Small intestine (tissue), 7 donors: ENCODE results near the gene FRAS1. TPM values are rescaled to one million over a fixed set of nuclear protein-coding genes. Genes with fewer than 3 reads are reported as not detected.
A peak's percentile ranks its signal among the peaks of the same experiment; 100 is the strongest.

Experiments
- DNase-seq, 2 donors: peaks; one replicate each; pipeline versions ENCODE4 v3.0.0 to v3.0.0-alpha.2; 2013
- FAIRE-seq: peaks from 2 replicates; lab custom pipeline; 2012; peaks lifted over from hg19 to GRCh38; lab: Jason Lieb, UNC
- H3K27ac ChIP-seq, 3 donors: one replicate each; pipeline ENCODE4 v1.5.1; 2013; ENCODE audit warnings: low read length in 2 of 3, mild to moderate bottlenecking in 2 of 3, control low read depth in 1 of 3, inconsistent platforms in 1 of 3, low read depth in 1 of 3, moderate library complexity in 1 of 3
- H3K27me3 ChIP-seq, 3 donors: one replicate each; pipeline ENCODE4 v1.6.1; 2013; ENCODE audit warnings: low read length in 3 of 3, inconsistent platforms in 1 of 3; ENCODE audit not compliant: control insufficient read depth in 3 of 3, insufficient read depth in 3 of 3
- H3K36me3 ChIP-seq, 3 donors: one replicate each; pipeline ENCODE4 v1.6.1; 2013; ENCODE audit warnings: low read length in 3 of 3, inconsistent platforms in 1 of 3, low read depth in 1 of 3, mild to moderate bottlenecking in 1 of 3, moderate library complexity in 1 of 3; ENCODE audit not compliant: control insufficient read depth in 3 of 3, insufficient read depth in 2 of 3
- H3K4me1 ChIP-seq, 3 donors: one replicate each; pipeline ENCODE4 v1.6.1; 2013; ENCODE audit warnings: low read length in 2 of 3, inconsistent platforms in 1 of 3, low read depth in 1 of 3, mild to moderate bottlenecking in 1 of 3, moderate library complexity in 1 of 3; ENCODE audit not compliant: control insufficient read depth in 3 of 3, insufficient read depth in 2 of 3
- H3K4me3 ChIP-seq, 3 donors: one replicate each; pipeline ENCODE4 v1.5.1; 2013; ENCODE audit warnings: low read length in 3 of 3, control low read depth in 1 of 3, inconsistent platforms in 1 of 3, low read depth in 1 of 3, mild to moderate bottlenecking in 1 of 3, moderate library complexity in 1 of 3
- H3K9me3 ChIP-seq, 2 donors: one replicate each; pipeline ENCODE4 v1.6.1; 2013; ENCODE audit warnings: low read depth in 1 of 2, low read length in 1 of 2; ENCODE audit not compliant: control insufficient read depth in 2 of 2, insufficient read depth in 1 of 2
- WGBS, 3 donors: extraction: QIAGEN DNeasy Blood & Tissue Kit; methylation state at CpG; one replicate each; pipeline ENCODE4 v1.1.7; 2013; 5-methylcytosine and 5-hydroxymethylcytosine counted together
- polyA plus RNA-seq, 4 donors: library from polyadenylated mRNA; stranded (reverse) in 3 of 4; unstranded in 1 of 4; fragments of 200-250 nt in 3 of 4; fragments of 120-200 nt in 1 of 4; gene quantifications; one replicate each; pipeline versions ENCODE4 v1.2.1 to v1.2.3, GENCODE V29; 2013
- donor health status: healthy with polysubstance abuse.
- donor health status: control.
- donor health status: control.
- donor health status: Bipolar disorder and iron deficiency.
- donor health status: healthy.

FRAS1 gene
- polyA plus RNA-seq, 4 donors: 0.16 to 12.6 TPM; not detected in 2

DNA sequence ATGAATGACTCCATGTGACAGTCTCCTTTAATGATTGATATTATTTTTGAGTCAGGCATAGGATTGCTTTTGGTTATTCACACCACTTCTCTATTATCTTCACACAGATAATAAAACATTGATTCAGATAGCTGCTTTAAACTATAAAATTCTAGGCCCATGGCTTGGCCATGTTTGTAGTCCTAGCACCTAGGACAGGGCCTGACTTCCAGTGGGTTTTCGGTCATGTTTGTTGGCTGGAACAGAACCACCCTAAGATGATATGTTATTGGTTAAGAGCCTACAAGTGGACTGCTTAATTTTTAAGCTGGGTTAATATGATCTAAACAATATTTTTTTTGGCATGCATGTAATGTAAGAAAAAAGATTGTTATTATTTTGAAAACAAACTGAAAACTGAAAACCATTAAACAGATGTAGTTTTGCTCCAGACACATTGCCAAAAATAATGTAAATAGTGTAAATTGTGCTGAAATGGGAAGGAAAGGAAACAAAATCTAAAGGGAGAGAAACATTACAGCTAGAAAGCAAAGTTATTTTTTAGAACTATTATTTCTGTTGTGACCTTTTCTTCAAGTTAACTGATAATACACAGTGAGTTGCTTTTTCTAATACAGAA, 98.0 kb downstream of the FRAS1 start:
- Histone ChIP-seq H3K4me1 (peaks cover 0 to 24% (median 0%) of the 10 kb centered on the region in 3 donors), H3K27ac (no peak overlapping the region), H3K27me3 (no peaks in the 10 kb centered on the region), H3K36me3 (no peaks in the 10 kb centered on the region), H3K4me3 (no peak overlapping the region), H3K9me3 (no peaks in the 10 kb centered on the region)
- FAIRE-seq (no peak), DNase-seq (no peak)
- 83 to 98% (median 88%) methylated on average over 1 of the region's 1 CpG for WGBS, 3 donors

DNA sequence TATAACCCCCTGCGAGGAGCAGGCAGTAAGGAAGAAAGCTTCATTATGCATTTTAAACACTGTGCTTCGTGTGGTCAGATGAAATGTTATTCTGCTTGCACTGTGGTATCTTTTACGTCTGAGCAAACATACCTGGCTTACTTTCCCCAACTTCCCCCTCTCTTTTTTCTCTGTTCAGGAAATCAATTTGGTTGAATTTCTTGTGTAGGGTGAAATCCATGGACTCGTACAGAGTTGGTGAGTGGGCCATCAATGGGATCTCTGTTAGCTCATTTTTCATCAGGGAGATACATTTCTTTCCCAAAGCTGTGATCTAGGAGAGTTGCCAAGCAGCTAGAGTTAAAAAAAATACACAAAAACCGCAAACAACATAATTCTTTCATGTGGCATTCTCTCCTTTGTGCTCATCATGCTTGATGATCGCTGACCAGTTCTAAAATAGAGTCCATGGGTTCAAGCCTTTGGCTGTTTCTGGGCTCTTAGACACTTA, 98.5 kb downstream of the FRAS1 start:
- FAIRE-seq (no peak), DNase-seq (no peak)
- WGBS, 3 donors: 52 to 56% (median 54%) methylated on average over 6 of the region's 6 CpGs
- Histone ChIP-seq H3K4me1 (peaks cover 0 to 20% (median 0%) of the 10 kb centered on the region in 3 donors), H3K27ac (no peak overlapping the region), H3K9me3 (no peaks in the 10 kb centered on the region), H3K27me3 (no peaks in the 10 kb centered on the region), H3K4me3 (no peak overlapping the region), H3K36me3 (no peaks in the 10 kb centered on the region)

DNA sequence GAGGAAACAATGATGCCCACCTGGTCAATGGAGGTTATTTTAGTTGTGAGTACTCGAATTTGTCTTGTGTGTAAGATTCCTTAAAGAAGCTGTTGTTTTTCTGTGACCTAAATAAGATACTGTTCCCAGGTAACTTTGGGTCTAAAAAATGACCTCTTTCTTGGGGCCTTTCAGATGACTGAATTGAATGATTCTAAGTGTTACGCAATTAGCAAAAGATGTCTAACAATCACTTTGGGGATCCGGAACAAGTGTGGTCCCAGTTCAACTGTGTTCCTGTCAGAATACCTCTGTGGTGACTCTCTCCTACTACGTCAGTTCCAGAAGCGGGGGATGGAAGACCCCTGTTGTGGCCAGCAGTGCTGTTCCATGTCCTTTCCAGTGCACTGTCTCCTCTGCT, 99.4 kb downstream of the FRAS1 start:
- no peaks in the 10 kb centered on the region for H3K36me3 ChIP-seq
- peaks cover 0 to 15% (median 0%) of the 10 kb centered on the region in 3 donors for H3K4me1 ChIP-seq
- 84 to 92% (median 90%) methylated on average over 5 of the region's 5 CpGs for WGBS, 3 donors
- no peak overlapping the region for H3K4me3 ChIP-seq
- FAIRE-seq (no peak), DNase-seq (no peak)
- no peaks in the 10 kb centered on the region for H3K9me3 ChIP-seq
- H3K27me3 ChIP-seq: no peaks in the 10 kb centered on the region
- no peak overlapping the region for H3K27ac ChIP-seq

GRCh38 chr4:78162342-78162741, 105.2 kb downstream of the FRAS1 start:
- no peak for FAIRE-seq
- Histone ChIP-seq H3K9me3 (no peaks in the 10 kb centered on the region), H3K36me3 (no peaks in the 10 kb centered on the region), H3K27me3 (no peaks in the 10 kb centered on the region), H3K27ac (peak overlapping the region in 1 of 3 donors; percentile 44), H3K4me1 (peaks cover 0 to 18% (median 0%) of the 10 kb centered on the region in 3 donors), H3K4me3 (no peak overlapping the region)
- DNase-seq: no peak
- 58 to 69% (median 58%) methylated on average over 3 of the region's 3 CpGs for WGBS, 3 donors

DNA sequence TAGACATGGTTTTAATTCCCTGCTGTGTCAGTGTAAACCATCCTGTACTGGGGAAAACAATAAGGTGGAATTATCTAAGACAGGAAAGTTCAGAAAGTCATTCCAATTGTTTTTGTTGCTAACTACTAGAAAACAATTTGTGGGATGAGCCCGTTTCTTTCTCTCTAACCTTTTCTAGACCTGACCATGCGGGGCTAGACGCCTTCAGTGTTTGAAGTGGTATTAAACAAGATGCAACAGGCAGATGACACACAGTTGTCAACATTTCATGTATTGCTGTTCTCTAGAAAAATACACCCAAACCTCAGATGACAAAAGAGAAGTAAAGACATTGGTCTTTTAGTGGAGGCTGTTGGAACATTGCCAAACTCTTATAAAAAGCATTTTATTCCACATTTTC, 105.7 kb downstream of the FRAS1 start:
- no peak for DNase-seq
- Histone ChIP-seq H3K4me1 (peaks cover 0 to 22% (median 0%) of the 10 kb centered on the region in 3 donors), H3K27ac (peak overlapping the region in 1 of 3 donors; percentile 44), H3K27me3 (no peaks in the 10 kb centered on the region), H3K36me3 (no peaks in the 10 kb centered on the region), H3K4me3 (no peak overlapping the region), H3K9me3 (no peaks in the 10 kb centered on the region)
- FAIRE-seq: no peak
- 74 to 87% (median 76%) methylated on average over 3 of the region's 3 CpGs for WGBS, 3 donors

DNA sequence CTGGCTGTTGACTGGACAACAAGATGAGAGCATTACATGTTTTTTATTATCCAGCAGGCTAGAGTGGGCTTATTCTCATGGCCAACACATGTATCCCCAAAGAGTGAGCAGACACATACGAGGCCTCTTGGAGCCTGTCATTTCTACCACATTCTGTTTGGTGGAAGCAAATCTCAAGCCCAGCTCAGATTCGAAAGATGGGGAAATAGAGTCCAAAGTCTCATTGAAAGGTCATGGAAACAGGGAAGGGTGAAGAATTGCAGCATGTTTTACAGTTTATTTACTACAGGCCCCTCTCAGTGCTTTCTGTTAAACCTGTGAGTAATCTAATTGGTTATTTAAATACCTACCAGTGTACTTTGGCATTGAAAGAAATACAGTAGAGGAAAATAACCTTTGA, 108.6 kb downstream of the FRAS1 start:
- 44 to 73% (median 60%) methylated on average over 2 of the region's 2 CpGs for WGBS, 3 donors
- no peaks in the 10 kb centered on the region for H3K27me3 ChIP-seq
- peak overlapping the region in 1 of 3 donors; percentile 60 for H3K27ac ChIP-seq
- FAIRE-seq (no peak), DNase-seq (peak in 1 of 2 donors; percentile 90)
- peaks cover 0 to 22% (median 0%) of the 10 kb centered on the region in 3 donors for H3K4me1 ChIP-seq
- no peaks in the 10 kb centered on the region for H3K36me3 ChIP-seq
- no peaks in the 10 kb centered on the region for H3K9me3 ChIP-seq
- no peak overlapping the region for H3K4me3 ChIP-seq

- no peak for FAIRE-seq
- Histone ChIP-seq H3K27ac (peak overlapping the region in 1 of 3 donors; percentile 60), H3K4me1 (peaks cover 0 to 22% (median 0%) of the 10 kb centered on the region in 3 donors), H3K36me3 (no peaks in the 10 kb centered on the region), H3K9me3 (no peaks in the 10 kb centered on the region), H3K4me3 (no peak overlapping the region), H3K27me3 (no peaks in the 10 kb centered on the region)
- DNase-seq: no peak
Measured at GRCh38 chr4:78166622-78167021, 109.5 kb downstream of the FRAS1 start.

DNA sequence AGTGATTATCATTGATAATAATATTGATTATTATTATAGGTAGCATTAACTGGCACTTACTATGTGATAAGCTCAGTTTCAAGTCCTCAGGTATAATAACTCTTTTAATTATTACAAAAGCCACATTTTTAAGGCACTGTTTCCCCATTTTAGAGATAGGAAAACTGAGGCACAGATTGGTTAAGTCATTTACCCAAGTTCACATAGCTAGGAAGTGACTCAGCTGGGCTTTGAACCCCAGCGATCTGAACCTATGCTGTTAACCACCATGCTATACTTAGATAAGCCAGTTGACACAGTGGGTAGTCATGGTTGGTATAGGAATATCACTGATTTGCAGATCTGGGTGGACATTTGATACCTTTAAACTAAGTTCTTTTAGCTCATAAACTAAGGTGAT, 110.4 kb downstream of the FRAS1 start:
- no peak for FAIRE-seq

More for the DNA sequence above, 110.4 kb downstream of the FRAS1 start:
- H3K27me3 ChIP-seq: no peaks in the 10 kb centered on the region
- H3K4me1 ChIP-seq: peaks cover 0 to 19% (median 0%) of the 10 kb centered on the region in 3 donors
- 59 to 67% (median 63%) methylated on average over 1 of the region's 1 CpG for WGBS, 3 donors
- H3K36me3 ChIP-seq: no peaks in the 10 kb centered on the region
- H3K4me3 ChIP-seq: no peak overlapping the region
- no peaks in the 10 kb centered on the region for H3K9me3 ChIP-seq
- DNase-seq: no peak
- no peak overlapping the region for H3K27ac ChIP-seq
